GM10266 (cell line): ENCODE results near the gene POLD1.

ENCODE experiments used
- DNase-seq: peaks from one replicate; pipeline ENCODE4 v3.0.0; 2012; ENCODE audit errors: extremely low spot score
- TF ChIP-seq, protein P1 (sequence below): IDR thresholded peaks from 2 replicates; pipeline ENCODE4 v1.5.1; 2012; ENCODE audit warnings: mild to moderate bottlenecking, low read depth; ENCODE audit not compliant: control insufficient read depth, insufficient read depth; ENCODE audit errors: missing control alignments

Gene POLD1

DNA sequence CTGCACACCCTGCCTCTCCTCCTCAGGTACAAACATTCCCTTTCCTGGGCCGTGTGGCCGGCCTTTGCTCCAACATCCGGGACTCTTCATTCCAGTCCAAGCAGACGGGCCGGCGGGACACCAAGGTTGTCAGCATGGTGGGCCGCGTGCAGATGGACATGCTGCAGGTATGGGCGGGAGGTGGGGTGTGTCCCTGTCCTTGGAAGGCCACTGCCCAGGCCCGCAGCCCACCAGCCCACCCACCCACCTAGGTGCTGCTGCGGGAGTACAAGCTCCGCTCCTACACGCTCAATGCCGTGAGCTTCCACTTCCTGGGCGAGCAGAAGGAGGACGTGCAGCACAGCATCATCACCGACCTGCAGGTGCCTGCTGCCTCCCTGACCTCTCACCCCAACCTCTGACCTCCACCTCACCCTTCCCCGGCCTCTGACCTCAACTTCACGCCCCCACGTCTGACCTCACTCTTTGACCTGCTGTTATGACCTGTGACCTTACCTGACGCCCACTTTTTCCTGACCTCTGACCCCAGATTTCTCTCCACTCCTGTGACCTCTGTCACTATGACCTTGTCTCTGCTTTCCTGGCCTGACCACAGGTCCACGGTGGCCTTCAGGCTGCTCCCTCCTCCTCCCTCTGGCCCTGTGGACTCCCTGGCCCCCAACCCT lies 22.1 kb downstream of the POLD1 start:
- TF ChIP-seq, protein P1, sequence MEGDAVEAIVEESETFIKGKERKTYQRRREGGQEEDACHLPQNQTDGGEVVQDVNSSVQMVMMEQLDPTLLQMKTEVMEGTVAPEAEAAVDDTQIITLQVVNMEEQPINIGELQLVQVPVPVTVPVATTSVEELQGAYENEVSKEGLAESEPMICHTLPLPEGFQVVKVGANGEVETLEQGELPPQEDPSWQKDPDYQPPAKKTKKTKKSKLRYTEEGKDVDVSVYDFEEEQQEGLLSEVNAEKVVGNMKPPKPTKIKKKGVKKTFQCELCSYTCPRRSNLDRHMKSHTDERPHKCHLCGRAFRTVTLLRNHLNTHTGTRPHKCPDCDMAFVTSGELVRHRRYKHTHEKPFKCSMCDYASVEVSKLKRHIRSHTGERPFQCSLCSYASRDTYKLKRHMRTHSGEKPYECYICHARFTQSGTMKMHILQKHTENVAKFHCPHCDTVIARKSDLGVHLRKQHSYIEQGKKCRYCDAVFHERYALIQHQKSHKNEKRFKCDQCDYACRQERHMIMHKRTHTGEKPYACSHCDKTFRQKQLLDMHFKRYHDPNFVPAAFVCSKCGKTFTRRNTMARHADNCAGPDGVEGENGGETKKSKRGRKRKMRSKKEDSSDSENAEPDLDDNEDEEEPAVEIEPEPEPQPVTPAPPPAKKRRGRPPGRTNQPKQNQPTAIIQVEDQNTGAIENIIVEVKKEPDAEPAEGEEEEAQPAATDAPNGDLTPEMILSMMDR: no peak
- no peak for DNase-seq

DNA sequence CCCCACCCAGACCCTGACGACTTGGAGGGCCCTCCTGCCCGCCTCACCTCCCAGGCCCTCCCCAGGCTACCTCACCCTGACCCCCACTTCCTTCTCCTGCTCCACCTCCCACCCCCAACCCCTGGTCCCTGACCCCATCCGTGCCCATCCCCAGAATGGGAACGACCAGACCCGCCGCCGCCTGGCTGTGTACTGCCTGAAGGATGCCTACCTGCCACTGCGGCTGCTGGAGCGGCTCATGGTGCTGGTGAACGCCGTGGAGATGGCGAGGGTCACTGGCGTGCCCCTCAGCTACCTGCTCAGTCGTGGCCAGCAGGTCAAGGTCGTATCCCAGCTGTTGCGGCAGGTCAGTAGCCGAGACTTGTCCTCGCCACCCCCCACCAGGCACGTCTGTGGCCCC lies 22.7 kb downstream of the POLD1 start:
- no peak for DNase-seq
- TF ChIP-seq, protein P1: no peak

DNA sequence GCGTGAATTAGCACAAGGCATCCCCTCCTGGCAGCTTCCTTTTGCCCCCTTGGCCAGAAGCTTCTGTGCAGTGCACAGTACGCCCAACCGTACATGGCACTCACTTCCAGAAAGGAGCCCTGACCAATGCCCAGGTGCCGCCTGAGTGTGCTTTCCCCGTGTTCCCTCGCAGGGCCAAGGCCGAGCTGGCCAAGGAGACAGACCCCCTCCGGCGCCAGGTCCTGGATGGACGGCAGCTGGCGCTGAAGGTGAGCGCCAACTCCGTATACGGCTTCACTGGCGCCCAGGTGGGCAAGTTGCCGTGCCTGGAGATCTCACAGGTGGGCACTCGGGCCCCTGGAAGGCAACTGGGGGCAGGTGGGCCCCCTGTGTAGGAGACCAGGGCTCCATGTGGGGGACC lies 25.2 kb downstream of the POLD1 start:
- no peak for DNase-seq

DNA sequence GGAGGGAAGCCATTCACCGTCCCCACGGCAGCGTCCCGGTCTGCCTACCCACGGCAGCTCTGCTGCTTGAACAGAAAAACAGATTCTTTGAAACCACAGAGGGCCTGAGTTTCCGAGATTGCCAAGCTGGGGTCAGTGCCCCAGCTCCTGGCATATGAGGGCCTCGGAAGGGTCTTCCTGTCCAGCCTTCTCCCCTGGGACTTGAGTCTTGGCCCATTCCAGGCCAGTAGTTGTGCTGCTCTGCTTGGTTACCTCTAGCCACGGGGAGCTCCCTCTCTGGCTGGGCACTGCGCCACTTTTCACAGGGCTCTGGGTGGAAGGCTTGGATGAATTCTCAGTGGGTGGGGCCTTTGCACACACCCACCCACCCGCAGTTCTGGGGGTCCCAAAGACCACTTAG lies 26.0 kb downstream of the POLD1 start:
- TF ChIP-seq, protein P1: no peak
- DNase-seq: no peak

More for the DNA sequence above, 25.2 kb downstream of the POLD1 start:
- TF ChIP-seq, protein P1: no peak

DNA sequence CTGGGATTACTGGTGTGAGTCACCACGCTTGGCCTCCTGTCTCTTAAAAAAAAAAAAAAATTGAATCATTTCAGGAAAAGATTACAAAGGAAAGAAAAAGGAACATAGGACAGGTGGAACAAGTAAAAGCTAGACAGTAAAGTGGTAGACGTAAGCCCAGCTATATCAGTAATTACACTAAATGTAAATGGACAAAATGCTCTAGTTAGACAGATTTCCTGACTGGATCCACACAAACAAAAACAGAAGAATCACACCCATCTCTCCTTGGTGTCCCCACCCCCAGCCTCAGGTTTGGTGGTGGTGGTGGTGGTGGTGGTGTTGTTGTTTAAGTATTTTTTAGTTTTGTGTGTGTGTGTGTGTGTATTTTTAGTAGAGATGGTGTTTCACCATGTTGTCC lies 28.3 kb downstream of the POLD1 start:
- TF ChIP-seq, protein P1: no peak
- no peak for DNase-seq

DNA sequence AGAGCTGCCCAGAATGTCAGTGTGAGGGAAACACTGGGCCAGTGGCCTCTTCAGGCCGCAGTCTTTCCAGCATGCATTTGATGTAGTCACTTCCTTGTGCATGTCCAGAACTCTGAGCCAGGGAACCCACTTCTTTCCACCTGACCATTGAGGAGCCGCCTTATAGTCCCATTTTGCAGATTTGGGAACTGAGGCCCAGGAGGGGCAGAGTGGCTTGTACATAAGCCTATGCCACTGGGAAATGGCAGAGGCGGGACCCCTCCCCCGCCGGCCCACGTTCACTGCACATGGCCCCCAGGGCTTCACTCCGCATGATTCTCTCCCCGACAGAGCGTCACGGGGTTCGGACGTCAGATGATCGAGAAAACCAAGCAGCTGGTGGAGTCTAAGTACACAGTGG lies 28.9 kb downstream of the POLD1 start:
- DNase-seq: no peak
- TF ChIP-seq, protein P1: no peak

DNA sequence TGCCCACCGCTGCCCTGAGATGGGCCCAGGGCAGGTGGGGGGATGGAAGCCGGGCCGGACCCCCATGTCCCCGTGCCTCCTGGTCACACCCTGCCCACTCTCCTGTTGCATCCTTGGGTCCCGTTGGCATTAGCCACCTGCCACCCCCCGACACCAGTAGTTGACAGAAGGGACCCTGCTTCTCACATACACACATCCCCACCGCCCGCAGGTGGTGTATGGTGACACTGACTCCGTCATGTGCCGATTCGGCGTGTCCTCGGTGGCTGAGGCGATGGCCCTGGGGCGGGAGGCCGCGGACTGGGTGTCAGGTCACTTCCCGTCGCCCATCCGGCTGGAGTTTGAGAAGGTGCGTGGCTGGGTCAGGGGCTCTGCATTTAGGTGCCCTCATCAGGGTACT lies 29.4 kb downstream of the POLD1 start:
- TF ChIP-seq, protein P1: no peak
- no peak for DNase-seq
